Caco-2 (cell line): Measurements from ENCODE around the gene LYPD6. TPM values are rescaled to one million over a fixed set of nuclear protein-coding genes. Genes with fewer than 3 reads are reported as not detected.

Source experiments
- BruUV-seq: library from RNA; stranded (reverse); fragments of 400-500 nt; replicated peaks from 2 replicates; lab custom pipeline; 2021; lab: Mats Ljungman, UMichigan
- CTCF ChIA-PET: fragments of 300-600 bp; sonication (Branson Sonifier 250); formaldehyde crosslinking; loops from one replicate; lab custom pipeline; 2022; ENCODE audit warnings: antibody characterized with exemption; lab: Charles Lee
- POLR2A ChIA-PET: fragments of 300-600 bp; sonication (Branson Sonifier 250); formaldehyde crosslinking; loops from one replicate; lab custom pipeline; 2022; ENCODE audit warnings: antibody characterized with exemption; lab: Charles Lee
- DNase-seq, 2 experiments: peaks; one replicate each; pipeline versions ENCODE4 v3.0.0 to v3.0.0-alpha.2; 2020 to 2022
- H3K27me3 ChIP-seq: replicated peaks from 2 replicates; pipeline ENCODE4 v1.6.0; 2011; ENCODE audit warnings: low read length; ENCODE audit not compliant: control insufficient read depth, insufficient read depth
- H3K36me3 ChIP-seq: 2 replicates; pipeline ENCODE4 v1.5.1; 2011; ENCODE audit warnings: low read length; ENCODE audit not compliant: control insufficient read depth, insufficient read depth
- H3K4me1 ChIP-seq: fragments of 250-450 bp; sonication (Bioruptor Pico); 2 replicates; pipeline ENCODE4 v1.5.1; 2020; ENCODE audit warnings: mild to moderate bottlenecking
- H3K4me3 ChIP-seq: 2 replicates; pipeline ENCODE4 v1.5.1; 2011; ENCODE audit warnings: low read depth, mild to moderate bottlenecking, control low read depth, low read length
- H3K9me3 ChIP-seq: fragments of 250-450 bp; sonication (Bioruptor Pico); 2 replicates; pipeline ENCODE4 v1.5.1; 2020; ENCODE audit warnings: mild to moderate bottlenecking, moderate library complexity
- H3K27ac Mint-ChIP-seq: one replicate; pipeline ENCODE4 v1.8.0; 2022; ENCODE audit warnings: mixed read lengths; ENCODE audit not compliant: unreplicated experiment
- H3K27me3 Mint-ChIP-seq: one replicate; pipeline ENCODE4 v1.8.0; 2022; ENCODE audit warnings: mixed read lengths; ENCODE audit not compliant: insufficient read depth, unreplicated experiment
- H3K36me3 Mint-ChIP-seq: one replicate; pipeline ENCODE4 v1.8.0; 2022; ENCODE audit warnings: mild to moderate bottlenecking, mixed read lengths; ENCODE audit not compliant: insufficient read depth, unreplicated experiment
- H3K4me1 Mint-ChIP-seq: one replicate; pipeline ENCODE4 v1.8.0; 2022; ENCODE audit warnings: low read depth, mixed read lengths; ENCODE audit not compliant: unreplicated experiment
- H3K4me3 Mint-ChIP-seq: one replicate; pipeline ENCODE4 v1.8.0; 2022; ENCODE audit warnings: mild to moderate bottlenecking, moderate library complexity, mixed read lengths; ENCODE audit not compliant: unreplicated experiment
- H3K9me3 Mint-ChIP-seq: one replicate; pipeline ENCODE4 v1.8.0; 2022; ENCODE audit warnings: mixed read lengths; ENCODE audit not compliant: unreplicated experiment
- intact Hi-C: fragments of 100-400 bp; cut with micrococcal nuclease; formaldehyde crosslinking; loops from one replicate; pipeline ENCODE4 v1.10.0; 2022; ENCODE audit not compliant: unreplicated experiment
- total RNA-seq: library from RNA; stranded (reverse); gene quantifications from 2 replicates; pipeline ENCODE4 v1.2.3, GENCODE V29; 2022
- TF ChIP-seq, protein P1 (sequence below), 2 experiments: fragments of 200-600 bp in 1 of 2; IDR thresholded peaks; 1 replicate in 1 of 2; 2 replicates in 1 of 2; pipeline versions ENCODE4 v1.5.1 to v1.8.0; 2011 to 2022; ENCODE audit warnings: antibody characterized with exemption in 1 of 2, control low read depth in 1 of 2, inconsistent platforms in 1 of 2, low read depth in 1 of 2, low read length in 1 of 2, mild to moderate bottlenecking in 1 of 2, moderate library complexity in 1 of 2; ENCODE audit not compliant: insufficient read depth in 1 of 2, severe bottlenecking in 1 of 2, unreplicated experiment in 1 of 2

The LYPD6 gene
- total RNA-seq, 1 experiment from 2014 or later = 9.0 TPM

DNA sequence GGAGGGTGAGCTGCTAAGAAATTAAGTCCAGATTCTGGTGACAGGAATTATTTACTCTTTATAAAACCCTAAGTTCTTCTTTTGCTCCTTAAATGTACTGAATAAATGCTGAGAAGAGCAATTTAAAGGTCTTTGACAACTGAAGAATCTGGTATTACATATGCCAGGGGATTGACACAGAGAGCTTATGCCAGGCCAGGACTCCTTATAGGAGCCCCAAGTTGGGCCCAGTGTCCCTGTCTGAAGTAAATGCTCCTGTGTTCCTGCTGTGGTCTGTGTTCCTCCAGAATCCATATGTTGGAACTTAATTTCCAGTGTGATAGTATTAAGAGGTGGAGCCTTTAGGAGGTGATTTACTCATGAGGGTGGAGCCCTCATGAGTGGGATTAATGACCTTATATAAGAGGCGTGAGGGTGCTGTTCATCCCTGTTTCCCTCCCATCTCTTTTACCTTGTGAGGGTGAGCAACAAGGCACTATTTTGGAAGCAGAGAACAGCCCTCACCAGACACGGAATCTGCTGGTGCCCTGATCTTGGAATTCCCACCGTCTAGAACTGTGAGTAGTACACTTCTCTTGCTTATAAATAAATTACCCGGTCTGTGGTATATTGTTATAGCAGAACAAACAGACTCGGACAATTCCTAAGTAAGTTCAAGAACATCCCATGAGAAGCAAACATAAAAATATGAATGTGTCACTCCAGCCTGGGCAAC lies 39.8 kb downstream of the LYPD6 start:
- Histone ChIP-seq H3K27me3 (no peaks in the 10 kb centered on the region), H3K9me3 (no peaks in the 10 kb centered on the region; the same call in 1 of the 2 replicates), H3K4me3 (no peak overlapping the region), H3K36me3 (no peaks in the 10 kb centered on the region), H3K4me1 (peaks cover 4% of the 10 kb centered on the region; the same call in 1 of the 2 replicates)
- Mint-ChIP-seq H3K27me3 (no peaks in the 10 kb centered on the region), H3K4me1 (peaks cover 6% of the 10 kb centered on the region), H3K9me3 (peaks cover 19% of the 10 kb centered on the region), H3K36me3 (peaks cover 8% of the 10 kb centered on the region), H3K27ac (no peak overlapping the region), H3K4me3 (no peak overlapping the region)
- CTCF ChIA-PET = no interaction called here
- DNase-seq = no peak
- BruUV-seq = no TSS peak
- intact Hi-C loops = no loop called here
- POLR2A ChIA-PET = no interaction called here
- TF ChIP-seq, protein P1, sequence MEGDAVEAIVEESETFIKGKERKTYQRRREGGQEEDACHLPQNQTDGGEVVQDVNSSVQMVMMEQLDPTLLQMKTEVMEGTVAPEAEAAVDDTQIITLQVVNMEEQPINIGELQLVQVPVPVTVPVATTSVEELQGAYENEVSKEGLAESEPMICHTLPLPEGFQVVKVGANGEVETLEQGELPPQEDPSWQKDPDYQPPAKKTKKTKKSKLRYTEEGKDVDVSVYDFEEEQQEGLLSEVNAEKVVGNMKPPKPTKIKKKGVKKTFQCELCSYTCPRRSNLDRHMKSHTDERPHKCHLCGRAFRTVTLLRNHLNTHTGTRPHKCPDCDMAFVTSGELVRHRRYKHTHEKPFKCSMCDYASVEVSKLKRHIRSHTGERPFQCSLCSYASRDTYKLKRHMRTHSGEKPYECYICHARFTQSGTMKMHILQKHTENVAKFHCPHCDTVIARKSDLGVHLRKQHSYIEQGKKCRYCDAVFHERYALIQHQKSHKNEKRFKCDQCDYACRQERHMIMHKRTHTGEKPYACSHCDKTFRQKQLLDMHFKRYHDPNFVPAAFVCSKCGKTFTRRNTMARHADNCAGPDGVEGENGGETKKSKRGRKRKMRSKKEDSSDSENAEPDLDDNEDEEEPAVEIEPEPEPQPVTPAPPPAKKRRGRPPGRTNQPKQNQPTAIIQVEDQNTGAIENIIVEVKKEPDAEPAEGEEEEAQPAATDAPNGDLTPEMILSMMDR (IDR thresholded peaks at IDR 0.05; ENCODE audit: insufficient read depth in 1 of 2, low read depth in 1 of 2, low read length in 1 of 2, severe bottlenecking in 1 of 2, unreplicated experiment in 1 of 2) = no peak

- no peaks in the 10 kb centered on the region for H3K4me1 ChIP-seq
- BruUV-seq = no TSS peak
- Mint-ChIP-seq H3K27me3 (no peaks in the 10 kb centered on the region), H3K36me3 (peaks cover 8% of the 10 kb centered on the region), H3K27ac (no peak overlapping the region), H3K4me3 (no peak overlapping the region), H3K4me1 (peaks cover under 1% of the 10 kb centered on the region), H3K9me3 (peaks cover 19% of the 10 kb centered on the region)
- CTCF ChIA-PET = no interaction called here
- TF ChIP-seq, protein P1 (IDR thresholded peaks at IDR 0.05; ENCODE audit: insufficient read depth in 1 of 2, low read depth in 1 of 2, low read length in 1 of 2, severe bottlenecking in 1 of 2, unreplicated experiment in 1 of 2) = no peak
- H3K36me3 ChIP-seq = no peaks in the 10 kb centered on the region; the same call in 1 of the 2 replicates
- DNase-seq = no peak
- H3K27me3 ChIP-seq = no peaks in the 10 kb centered on the region
- H3K4me3 ChIP-seq = no peak overlapping the region
- POLR2A ChIA-PET = no interaction called here
- H3K9me3 ChIP-seq = no peaks in the 10 kb centered on the region; the same call in 1 of the 2 replicates
- intact Hi-C loops = no loop called here
These were observed 41.1 kb downstream of the LYPD6 start for GRCh38 chr2:149371476-149371875.

DNA sequence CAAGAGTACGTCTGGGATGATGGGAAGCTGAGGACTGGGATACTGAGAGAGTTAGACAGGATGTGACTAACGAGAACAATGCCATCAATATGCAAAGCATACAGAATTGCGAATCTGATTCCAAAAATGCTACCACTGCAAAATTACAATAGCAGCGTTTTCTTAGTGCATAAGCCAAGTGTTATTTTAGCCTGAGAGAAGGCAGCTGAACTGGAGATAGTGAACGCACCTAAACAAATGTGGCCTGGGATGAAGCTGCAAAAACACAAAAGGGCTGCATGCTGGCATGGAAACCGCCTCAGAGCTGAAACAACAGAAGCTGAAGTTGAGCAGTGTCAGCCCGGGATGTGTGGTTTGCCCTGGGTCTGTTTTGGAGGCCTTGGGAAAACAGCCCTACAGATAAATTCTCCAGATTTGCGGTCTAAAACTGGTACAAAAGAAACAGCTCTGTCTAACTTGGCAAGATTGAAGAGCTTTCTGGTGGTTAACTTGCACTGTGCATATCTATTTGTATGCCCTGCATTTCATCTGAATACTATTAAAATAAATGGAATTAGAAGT lies 45.5 kb downstream of the LYPD6 start:
- Mint-ChIP-seq H3K36me3 (no peaks in the 10 kb centered on the region), H3K9me3 (no peaks in the 10 kb centered on the region), H3K27ac (no peak overlapping the region), H3K27me3 (no peaks in the 10 kb centered on the region), H3K4me1 (no peaks in the 10 kb centered on the region), H3K4me3 (no peak overlapping the region)
- intact Hi-C loops = no loop called here
- CTCF ChIA-PET = no interaction called here
- no peaks in the 10 kb centered on the region for H3K9me3 ChIP-seq
- no peak for DNase-seq
- no TSS peak for BruUV-seq
- no peaks in the 10 kb centered on the region for H3K27me3 ChIP-seq
- H3K4me1 ChIP-seq = no peaks in the 10 kb centered on the region
- POLR2A ChIA-PET = interaction anchor here (0.5 kb wide), 1 partner anchor 91 kb away, joined by 7 read pairs; no protein-coding TSS in a partner anchor
- TF ChIP-seq, protein P1 (IDR thresholded peaks at IDR 0.05; ENCODE audit: insufficient read depth in 1 of 2, low read depth in 1 of 2, low read length in 1 of 2, severe bottlenecking in 1 of 2, unreplicated experiment in 1 of 2) = no peak
- H3K4me3 ChIP-seq = no peak overlapping the region
- H3K36me3 ChIP-seq = peaks cover 2% of the 10 kb centered on the region; the same call in 1 of the 2 replicates
